Calu3 (cell line): ENCODE measurements around the gene CADM1. TPM values are rescaled to one million over a fixed set of nuclear protein-coding genes. Genes with fewer than 3 reads are reported as not detected.

Experiments used
- BruUV-seq: library from RNA; stranded (reverse); fragments of 400-500 nt; replicated peaks from 2 replicates; lab custom pipeline; 2021; lab: Mats Ljungman, UMichigan
- CTCF ChIA-PET: fragments of 300-600 bp; sonication (Branson Sonifier 250); formaldehyde crosslinking; loops from one replicate; lab custom pipeline; 2022; ENCODE audit warnings: antibody characterized with exemption; lab: Charles Lee
- DNase-seq: peaks from one replicate; pipeline ENCODE4 v3.0.0; 2022
- H3K27ac Mint-ChIP-seq: one replicate; pipeline ENCODE4 v1.8.0; 2022; ENCODE audit warnings: mixed read lengths; ENCODE audit not compliant: unreplicated experiment
- H3K27me3 Mint-ChIP-seq: one replicate; pipeline ENCODE4 v1.8.0; 2022; ENCODE audit warnings: mixed read lengths; ENCODE audit not compliant: unreplicated experiment
- H3K36me3 Mint-ChIP-seq: one replicate; pipeline ENCODE4 v1.8.0; 2022; ENCODE audit warnings: mild to moderate bottlenecking, moderate library complexity, mixed read lengths; ENCODE audit not compliant: insufficient read depth, unreplicated experiment
- H3K4me1 Mint-ChIP-seq: one replicate; pipeline ENCODE4 v1.8.0; 2022; ENCODE audit warnings: mild to moderate bottlenecking, low read depth, mixed read lengths; ENCODE audit not compliant: unreplicated experiment
- H3K4me3 Mint-ChIP-seq: one replicate; pipeline ENCODE4 v1.8.0; 2022; ENCODE audit warnings: mild to moderate bottlenecking, low read depth, moderate library complexity, mixed read lengths; ENCODE audit not compliant: unreplicated experiment
- H3K9me3 Mint-ChIP-seq: one replicate; pipeline ENCODE4 v1.8.0; 2022; ENCODE audit warnings: low read depth, mixed read lengths; ENCODE audit not compliant: unreplicated experiment
- CTCF ChIP-seq: fragments of 200-600 bp; IDR thresholded peaks from one replicate; pipeline ENCODE4 v1.8.0; 2022; ENCODE audit warnings: antibody characterized with exemption; ENCODE audit not compliant: unreplicated experiment
- intact Hi-C: fragments of 100-400 bp; cut with micrococcal nuclease; formaldehyde crosslinking; loops from one replicate; pipeline ENCODE4 v1.10.0; 2022; ENCODE audit not compliant: unreplicated experiment
- total RNA-seq: library from RNA; stranded (reverse); gene quantifications from 2 replicates; pipeline ENCODE4 v1.2.3, GENCODE V29; 2022

Gene CADM1
- total RNA-seq, 1 experiment from 2014 or later: 0.68 TPM

- DNase-seq: no peak
- Mint-ChIP-seq H3K9me3 (no peaks in the 10 kb centered on the region), H3K27me3 (peaks cover 14% of the 10 kb centered on the region), H3K27ac (no peak overlapping the region), H3K4me1 (no peaks in the 10 kb centered on the region), H3K4me3 (no peak overlapping the region), H3K36me3 (no peaks in the 10 kb centered on the region)
- no peak for TF ChIP-seq CTCF
- intact Hi-C loops: no loop called here
- CTCF ChIA-PET: no interaction called here
- BruUV-seq: no TSS peak
Measured at GRCh38 chr11:115257678-115258077, 246.5 kb downstream of the CADM1 start.

- H3K36me3 Mint-ChIP-seq: no peaks in the 10 kb centered on the region
- DNase-seq: no peak
- peaks cover 14% of the 10 kb centered on the region for H3K27me3 Mint-ChIP-seq
- no peaks in the 10 kb centered on the region for H3K4me1 Mint-ChIP-seq
- H3K27ac Mint-ChIP-seq: no peak overlapping the region
- TF ChIP-seq CTCF: no peak
- no TSS peak for BruUV-seq
- H3K4me3 Mint-ChIP-seq: no peak overlapping the region
- H3K9me3 Mint-ChIP-seq: no peaks in the 10 kb centered on the region
- CTCF ChIA-PET: no interaction called here
- intact Hi-C loops: no loop called here
Measured at GRCh38 chr11:115257270-115257669, 246.9 kb downstream of the CADM1 start.

GRCh38 chr11:115256397-115257197 lies 247.6 kb downstream of the CADM1 start:
- H3K27me3 Mint-ChIP-seq: peaks cover 14% of the 10 kb centered on the region
- H3K4me1 Mint-ChIP-seq: no peaks in the 10 kb centered on the region
- CTCF ChIA-PET: no interaction called here
- DNase-seq: no peak
- TF ChIP-seq CTCF: no peak
- BruUV-seq: no TSS peak
- H3K4me3 Mint-ChIP-seq: no peak overlapping the region
- intact Hi-C loops: no loop called here
- H3K27ac Mint-ChIP-seq: no peak overlapping the region
- H3K9me3 Mint-ChIP-seq: no peaks in the 10 kb centered on the region
- no peaks in the 10 kb centered on the region for H3K36me3 Mint-ChIP-seq

- no TSS peak for BruUV-seq
- Mint-ChIP-seq H3K27me3 (peaks cover 14% of the 10 kb centered on the region), H3K4me3 (no peak overlapping the region), H3K36me3 (no peaks in the 10 kb centered on the region), H3K27ac (no peak overlapping the region), H3K9me3 (no peaks in the 10 kb centered on the region), H3K4me1 (no peaks in the 10 kb centered on the region)
- intact Hi-C loops: no loop called here
- no peak for DNase-seq
- CTCF ChIA-PET: no interaction called here
- no peak for TF ChIP-seq CTCF
Measured at GRCh38 chr11:115255006-115255762, 249.0 kb downstream of the CADM1 start.
